ENCODE results near the gene DIPK2A.

DNA sequence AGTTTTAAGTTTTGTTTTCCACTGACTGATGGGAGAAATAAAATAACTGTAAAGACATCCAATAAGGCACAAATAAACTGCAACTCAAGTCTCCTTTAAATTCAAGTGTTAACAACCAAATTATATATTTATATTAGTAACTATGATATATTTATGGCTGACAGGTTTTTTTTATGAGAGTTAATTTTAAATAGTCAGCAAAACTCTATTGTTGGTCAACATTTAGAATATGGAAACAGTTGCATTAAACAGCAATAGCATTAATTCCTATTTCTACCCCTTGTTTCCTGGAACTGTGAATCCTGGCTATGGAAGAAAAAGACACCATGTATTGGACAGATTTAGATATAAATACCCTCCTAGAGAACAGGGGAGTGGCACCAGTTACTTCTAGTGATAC lies 16.5 kb upstream of the DIPK2A start:
- TF ChIP-seq, protein P1, sequence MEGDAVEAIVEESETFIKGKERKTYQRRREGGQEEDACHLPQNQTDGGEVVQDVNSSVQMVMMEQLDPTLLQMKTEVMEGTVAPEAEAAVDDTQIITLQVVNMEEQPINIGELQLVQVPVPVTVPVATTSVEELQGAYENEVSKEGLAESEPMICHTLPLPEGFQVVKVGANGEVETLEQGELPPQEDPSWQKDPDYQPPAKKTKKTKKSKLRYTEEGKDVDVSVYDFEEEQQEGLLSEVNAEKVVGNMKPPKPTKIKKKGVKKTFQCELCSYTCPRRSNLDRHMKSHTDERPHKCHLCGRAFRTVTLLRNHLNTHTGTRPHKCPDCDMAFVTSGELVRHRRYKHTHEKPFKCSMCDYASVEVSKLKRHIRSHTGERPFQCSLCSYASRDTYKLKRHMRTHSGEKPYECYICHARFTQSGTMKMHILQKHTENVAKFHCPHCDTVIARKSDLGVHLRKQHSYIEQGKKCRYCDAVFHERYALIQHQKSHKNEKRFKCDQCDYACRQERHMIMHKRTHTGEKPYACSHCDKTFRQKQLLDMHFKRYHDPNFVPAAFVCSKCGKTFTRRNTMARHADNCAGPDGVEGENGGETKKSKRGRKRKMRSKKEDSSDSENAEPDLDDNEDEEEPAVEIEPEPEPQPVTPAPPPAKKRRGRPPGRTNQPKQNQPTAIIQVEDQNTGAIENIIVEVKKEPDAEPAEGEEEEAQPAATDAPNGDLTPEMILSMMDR (conservative IDR thresholded peaks at IDR 0.05; ENCODE audit: low read depth in 2 of 2) = no peak
- TF ChIP-seq POLR2AphosphoS5 (IDR thresholded peaks at IDR 0.05; ENCODE audit: low read depth) (no peak), STAT1 (IDR thresholded peaks at IDR 0.05; ENCODE audit: unreplicated experiment) (no peak), EZH2 (IDR thresholded peaks at IDR 0.05; ENCODE audit: low read depth, unreplicated experiment) (no peak), CREB1 (CRISPR knock-in tag; IDR thresholded peaks at IDR 0.05; ENCODE audit: low read depth) (no peak), ZNF114 (CRISPR knock-in tag; IDR thresholded peaks at IDR 0.05) (no peak), EZH2phosphoT487 (IDR thresholded peaks at IDR 0.05; ENCODE audit: unreplicated experiment) (no peak)
- TF ChIP-seq, protein P2, sequence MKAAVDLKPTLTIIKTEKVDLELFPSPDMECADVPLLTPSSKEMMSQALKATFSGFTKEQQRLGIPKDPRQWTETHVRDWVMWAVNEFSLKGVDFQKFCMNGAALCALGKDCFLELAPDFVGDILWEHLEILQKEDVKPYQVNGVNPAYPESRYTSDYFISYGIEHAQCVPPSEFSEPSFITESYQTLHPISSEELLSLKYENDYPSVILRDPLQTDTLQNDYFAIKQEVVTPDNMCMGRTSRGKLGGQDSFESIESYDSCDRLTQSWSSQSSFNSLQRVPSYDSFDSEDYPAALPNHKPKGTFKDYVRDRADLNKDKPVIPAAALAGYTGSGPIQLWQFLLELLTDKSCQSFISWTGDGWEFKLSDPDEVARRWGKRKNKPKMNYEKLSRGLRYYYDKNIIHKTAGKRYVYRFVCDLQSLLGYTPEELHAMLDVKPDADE (IDR thresholded peaks at IDR 0.05) = no peak
- TF ChIP-seq, protein P3, sequence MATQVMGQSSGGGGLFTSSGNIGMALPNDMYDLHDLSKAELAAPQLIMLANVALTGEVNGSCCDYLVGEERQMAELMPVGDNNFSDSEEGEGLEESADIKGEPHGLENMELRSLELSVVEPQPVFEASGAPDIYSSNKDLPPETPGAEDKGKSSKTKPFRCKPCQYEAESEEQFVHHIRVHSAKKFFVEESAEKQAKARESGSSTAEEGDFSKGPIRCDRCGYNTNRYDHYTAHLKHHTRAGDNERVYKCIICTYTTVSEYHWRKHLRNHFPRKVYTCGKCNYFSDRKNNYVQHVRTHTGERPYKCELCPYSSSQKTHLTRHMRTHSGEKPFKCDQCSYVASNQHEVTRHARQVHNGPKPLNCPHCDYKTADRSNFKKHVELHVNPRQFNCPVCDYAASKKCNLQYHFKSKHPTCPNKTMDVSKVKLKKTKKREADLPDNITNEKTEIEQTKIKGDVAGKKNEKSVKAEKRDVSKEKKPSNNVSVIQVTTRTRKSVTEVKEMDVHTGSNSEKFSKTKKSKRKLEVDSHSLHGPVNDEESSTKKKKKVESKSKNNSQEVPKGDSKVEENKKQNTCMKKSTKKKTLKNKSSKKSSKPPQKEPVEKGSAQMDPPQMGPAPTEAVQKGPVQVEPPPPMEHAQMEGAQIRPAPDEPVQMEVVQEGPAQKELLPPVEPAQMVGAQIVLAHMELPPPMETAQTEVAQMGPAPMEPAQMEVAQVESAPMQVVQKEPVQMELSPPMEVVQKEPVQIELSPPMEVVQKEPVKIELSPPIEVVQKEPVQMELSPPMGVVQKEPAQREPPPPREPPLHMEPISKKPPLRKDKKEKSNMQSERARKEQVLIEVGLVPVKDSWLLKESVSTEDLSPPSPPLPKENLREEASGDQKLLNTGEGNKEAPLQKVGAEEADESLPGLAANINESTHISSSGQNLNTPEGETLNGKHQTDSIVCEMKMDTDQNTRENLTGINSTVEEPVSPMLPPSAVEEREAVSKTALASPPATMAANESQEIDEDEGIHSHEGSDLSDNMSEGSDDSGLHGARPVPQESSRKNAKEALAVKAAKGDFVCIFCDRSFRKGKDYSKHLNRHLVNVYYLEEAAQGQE (IDR thresholded peaks at IDR 0.05; ENCODE audit: unreplicated experiment) = no peak
